A673 (cell line): Measurements from ENCODE around the gene HSF2BP. TPM values are rescaled to one million over a fixed set of nuclear protein-coding genes. Genes with fewer than 3 reads are reported as not detected.
"Not testable (repeated sequence)": the region's sequence is repeated elsewhere in the genome, so short reads cannot be mapped to it uniquely, and the experiment has no call there.

Experiments
- BruUV-seq: library from RNA; stranded (reverse); fragments of 400-500 nt; replicated peaks from 2 replicates; lab custom pipeline; 2021; lab: Mats Ljungman, UMichigan
- CTCF ChIA-PET: fragments of 300-600 bp; sonication (Branson Sonifier 250); formaldehyde crosslinking; loops from one replicate; lab custom pipeline; 2022; ENCODE audit warnings: antibody characterized with exemption; lab: Charles Lee
- POLR2A ChIA-PET: fragments of 300-600 bp; sonication (Branson Sonifier 250); formaldehyde crosslinking; loops from one replicate; lab custom pipeline; 2022; ENCODE audit warnings: antibody characterized with exemption; ENCODE audit not compliant: low non-redundant PET; lab: Charles Lee
- DNase-seq: peaks from one replicate; pipeline ENCODE4 v3.0.0-alpha.2; 2015; ENCODE audit warnings: low spot score
- H3K27ac ChIP-seq: fragments of 200-600 bp; sonication (generic); 2 replicates; pipeline ENCODE4 v1.5.1; 2016; ENCODE audit warnings: mixed run types, low read depth, mild to moderate bottlenecking, mixed read lengths, antibody characterized with exemption, low read length; ENCODE audit not compliant: poor library complexity, severe bottlenecking
- H3K27me3 ChIP-seq: fragments of 200-600 bp; sonication (generic); replicated peaks from 2 replicates; pipeline ENCODE4 v1.6.1; 2017; ENCODE audit warnings: mixed run types, low read depth, mild to moderate bottlenecking, mixed read lengths, antibody characterized with exemption, low read length; ENCODE audit not compliant: insufficient read depth, poor library complexity
- H3K36me3 ChIP-seq: fragments of 200-600 bp; sonication (generic); 2 replicates; pipeline ENCODE4 v1.6.1; 2016; ENCODE audit warnings: mixed run types, mild to moderate bottlenecking, mixed read lengths, antibody characterized with exemption, low read length; ENCODE audit not compliant: insufficient read depth, poor library complexity, severe bottlenecking
- H3K4me1 ChIP-seq: fragments of 200-600 bp; sonication (generic); 2 replicates; pipeline ENCODE4 v1.6.1; 2017; ENCODE audit warnings: mixed run types, mild to moderate bottlenecking, mixed read lengths, antibody characterized with exemption, low read length; ENCODE audit not compliant: insufficient read depth, poor library complexity, severe bottlenecking
- H3K4me3 ChIP-seq: fragments of 200-600 bp; sonication (generic); 2 replicates; pipeline ENCODE4 v1.5.1; 2016; ENCODE audit warnings: low read depth, mixed run types, mild to moderate bottlenecking, mixed read lengths, low read length; ENCODE audit not compliant: poor library complexity, severe bottlenecking
- H3K9me3 ChIP-seq: fragments of 200-600 bp; sonication (generic); 2 replicates; pipeline ENCODE4 v1.6.1; 2016; ENCODE audit warnings: mixed run types, low read depth, mild to moderate bottlenecking, mixed read lengths, antibody characterized with exemption, low read length; ENCODE audit not compliant: poor library complexity, severe bottlenecking
- CTCF ChIP-seq: fragments of 300-800, 200-600 bp; sonication (generic); conservative IDR thresholded peaks from 2 replicates; pipeline ENCODE4 v1.5.1; 2017; ENCODE audit warnings: low read depth, mild to moderate bottlenecking, antibody characterized with exemption, low read length, moderate library complexity, mixed read lengths
- EZH2 ChIP-seq: fragments of 200-600 bp; sonication (generic); IDR thresholded peaks from 2 replicates; pipeline ENCODE4 v1.6.1; 2017; ENCODE audit warnings: borderline replicate concordance, low read depth, mild to moderate bottlenecking, mixed read lengths, antibody characterized with exemption, low read length; ENCODE audit not compliant: poor library complexity, severe bottlenecking
- intact Hi-C: fragments of 100-400 bp; cut with micrococcal nuclease; formaldehyde crosslinking; loops from one replicate; pipeline ENCODE4 v1.10.0; 2022; ENCODE audit not compliant: unreplicated experiment
- total RNA-seq: library from RNA; stranded (reverse); gene quantifications from 2 replicates; pipeline ENCODE4 v1.2.3, GENCODE V29; 2021

Gene HSF2BP
- total RNA-seq, 1 experiment from 2014 or later: 2.4 TPM

GRCh38 chr21:43571976-43572375 lies 87.3 kb downstream of the HSF2BP start:
- H3K9me3 ChIP-seq: no peaks in the 10 kb centered on the region
- no peaks in the 10 kb centered on the region for H3K4me1 ChIP-seq
- H3K27ac ChIP-seq: no peak overlapping the region
- CTCF ChIA-PET: no interaction called here
- DNase-seq: no peak
- no peaks in the 10 kb centered on the region for H3K27me3 ChIP-seq
- no peak overlapping the region for H3K4me3 ChIP-seq
- TF ChIP-seq CTCF (no peak), EZH2 (no peak)
- BruUV-seq: no TSS peak
- no peaks in the 10 kb centered on the region for H3K36me3 ChIP-seq
- POLR2A ChIA-PET: no interaction called here
- intact Hi-C loops: no loop called here

- CTCF ChIA-PET, H3K4me3 ChIP-seq, H3K4me1 ChIP-seq, H3K36me3 ChIP-seq, H3K27me3 ChIP-seq, H3K9me3 ChIP-seq, H3K27ac ChIP-seq, POLR2A ChIA-PET, DNase-seq, intact Hi-C loops, BruUV-seq: not testable (repeated sequence)
These were observed 89.1 kb downstream of the HSF2BP start for GRCh38 chr21:43570195-43570594.

- H3K4me3 ChIP-seq, H3K27ac ChIP-seq, CTCF ChIA-PET, H3K36me3 ChIP-seq, H3K27me3 ChIP-seq, intact Hi-C loops, H3K4me1 ChIP-seq, POLR2A ChIA-PET, DNase-seq, BruUV-seq, H3K9me3 ChIP-seq: not testable (repeated sequence)
These were observed 96.8 kb downstream of the HSF2BP start for GRCh38 chr21:43562451-43562850.

- H3K9me3 ChIP-seq, H3K27ac ChIP-seq, POLR2A ChIA-PET, CTCF ChIA-PET, intact Hi-C loops, H3K36me3 ChIP-seq, DNase-seq, H3K4me1 ChIP-seq, H3K27me3 ChIP-seq, BruUV-seq, H3K4me3 ChIP-seq: not testable (repeated sequence)
These were observed 118.7 kb downstream of the HSF2BP start for GRCh38 chr21:43540561-43540960.

- BruUV-seq, H3K27ac ChIP-seq, CTCF ChIA-PET, H3K36me3 ChIP-seq, DNase-seq, H3K9me3 ChIP-seq, H3K4me3 ChIP-seq, intact Hi-C loops, H3K27me3 ChIP-seq, H3K4me1 ChIP-seq, POLR2A ChIA-PET: not testable (repeated sequence)
These were observed 136.7 kb downstream of the HSF2BP start for GRCh38 chr21:43522495-43523131.

GRCh38 chr21:43517701-43518100 lies 141.6 kb downstream of the HSF2BP start:
- BruUV-seq, H3K4me1 ChIP-seq, H3K27ac ChIP-seq, POLR2A ChIA-PET, CTCF ChIA-PET, DNase-seq, intact Hi-C loops, H3K36me3 ChIP-seq, H3K4me3 ChIP-seq, H3K27me3 ChIP-seq, H3K9me3 ChIP-seq: not testable (repeated sequence)
